GM12878 (cell line): ENCODE measurements around the gene FGF14. TPM values are rescaled to one million over a fixed set of nuclear protein-coding genes. Genes with fewer than 3 reads are reported as not detected.

ENCODE experiments used
- ATAC-seq: fragments of 200-7000 bp; cut with Tn5 transposase; 3 replicates; pipeline ENCODE4 v1.9.1; 2020; ENCODE audit warnings: mild to moderate bottlenecking, moderate library complexity
- BruUV-seq: library from RNA; stranded (reverse); fragments of 400-500 nt; replicated peaks from 2 replicates; lab custom pipeline; 2021; lab: Mats Ljungman, UMichigan
- CTCF ChIA-PET: fragments of 300-600 bp; sonication (Branson Sonifier 250); formaldehyde crosslinking; extraction: SDS; loops from one replicate; lab custom pipeline; 2021; ENCODE audit warnings: inconsistent platforms; lab: Yijun Ruan, JAX
- POLR2A ChIA-PET: fragments of 350-600 bp; formaldehyde crosslinking; extraction: SDS; loops from one replicate; lab custom pipeline; 2021; ENCODE audit warnings: inconsistent platforms; lab: Charles Lee
- RAD21 ChIA-PET: fragments of 300-600 bp; sonication (Branson Sonifier 250); formaldehyde crosslinking; loops from one replicate; lab custom pipeline; 2023; ENCODE audit warnings: antibody characterized with exemption; ENCODE audit not compliant: unreplicated experiment; lab: Charles Lee
- SMC1A ChIA-PET: fragments of 300-600 bp; sonication (Branson Sonifier 250); formaldehyde crosslinking; loops from one replicate; lab custom pipeline; 2023; ENCODE audit not compliant: unreplicated experiment, uncharacterized antibody; lab: Charles Lee
- DNase-seq: peaks from one replicate; pipeline ENCODE4 v3.0.0-alpha.2; 2011; ENCODE audit warnings: low read depth, low spot score
- FAIRE-seq: peaks from 3 replicates; lab custom pipeline; 2011; peaks lifted over from hg19 to GRCh38; lab: Jason Lieb, UNC
- H2AFZ ChIP-seq: 2 replicates; pipeline ENCODE4 v1.6.0; 2011; ENCODE audit warnings: low read depth, low read length, control low read depth; ENCODE audit not compliant: control insufficient read depth
- H3K27ac ChIP-seq: 2 replicates; pipeline ENCODE4 v1.5.1; 2011; ENCODE audit warnings: control low read depth; ENCODE audit not compliant: control insufficient read depth, insufficient read depth
- H3K27me3 ChIP-seq, 2 experiments: replicated peaks in 1 of 2; 2 replicates each; pipeline versions ENCODE4 v1.6.0 to v1.6.1; 2011; ENCODE audit warnings: low read length in 1 of 2; ENCODE audit not compliant: control insufficient read depth in 2 of 2, insufficient read depth in 2 of 2
- H3K36me3 ChIP-seq, 2 experiments: 2 replicates each; pipeline ENCODE4 v1.5.1; 2011; ENCODE audit warnings: low read length in 1 of 2; ENCODE audit not compliant: control insufficient read depth in 2 of 2, insufficient read depth in 2 of 2
- H3K4me1 ChIP-seq: 2 replicates; pipeline ENCODE4 v1.6.1; 2011; ENCODE audit warnings: mild to moderate bottlenecking, low read length, moderate library complexity, mixed read lengths; ENCODE audit not compliant: control insufficient read depth, insufficient read depth
- H3K4me2 ChIP-seq: 2 replicates; pipeline ENCODE4 v1.6.0; 2011; ENCODE audit warnings: control low read depth; ENCODE audit not compliant: control insufficient read depth, insufficient read depth
- H3K4me3 ChIP-seq: fragments of 200-600 bp; sonication (generic); 2 replicates; pipeline ENCODE4 v1.5.1; 2016
- H3K79me2 ChIP-seq: 2 replicates; pipeline ENCODE4 v1.6.0; 2011; ENCODE audit warnings: low read length; ENCODE audit not compliant: control insufficient read depth, insufficient read depth
- H3K9ac ChIP-seq: 2 replicates; pipeline ENCODE4 v1.8.0; 2011; ENCODE audit warnings: low read length, control low read depth, mixed read lengths; ENCODE audit not compliant: control insufficient read depth, insufficient read depth
- H3K9me3 ChIP-seq: replicated peaks from 3 replicates; pipeline ENCODE4 v1.5.1; 2011; ENCODE audit warnings: mild to moderate bottlenecking, low read length; ENCODE audit not compliant: control insufficient read depth, insufficient read depth
- H4K20me1 ChIP-seq: 2 replicates; pipeline ENCODE4 v1.6.0; 2011; ENCODE audit not compliant: control insufficient read depth, insufficient read depth
- BRCA1 ChIP-seq: IDR thresholded peaks from 2 replicates; pipeline ENCODE4 v1.6.1; 2011; ENCODE audit warnings: low read depth, low read length, improper control_type of control experiment
- EP300 ChIP-seq, 2 experiments: fragments of 150-350 bp in 1 of 2; IDR thresholded peaks; 2 replicates each; pipeline ENCODE4 v1.6.1; 2011 to 2012; ENCODE audit warnings: low read depth in 2 of 2, low read length in 2 of 2, borderline replicate concordance in 1 of 2, improper control_type of control experiment in 1 of 2, inconsistent platforms in 1 of 2; ENCODE audit not compliant: control insufficient read depth in 1 of 2
- MEF2B ChIP-seq: fragments of 450-650 bp; IDR thresholded peaks from 2 replicates; pipeline ENCODE4 v1.6.1; 2018; ENCODE audit warnings: mild to moderate bottlenecking, moderate library complexity; ENCODE audit not compliant: partially characterized antibody, poor library complexity, severe bottlenecking
- TARDBP ChIP-seq: IDR thresholded peaks from 2 replicates; pipeline ENCODE4 v1.6.1; 2016; ENCODE audit warnings: borderline replicate concordance
- YY1 ChIP-seq: IDR thresholded peaks from 2 replicates; pipeline ENCODE4 v1.6.1; 2011; ENCODE audit warnings: low read depth, mild to moderate bottlenecking, low read length
- ZNF217 ChIP-seq: fragments of 450-650 bp; IDR thresholded peaks from 2 replicates; pipeline ENCODE4 v1.6.1; 2017; ENCODE audit warnings: antibody characterized with exemption, mild to moderate bottlenecking
- WGBS: methylation state at CpG from one replicate; pipeline ENCODE4 v1.1.6; 2016; ENCODE audit warnings: low lambda C conversion rate; ENCODE audit not compliant: insufficient replicate concordance, insufficient coverage; ENCODE audit errors: missing lambda C conversion rate; 5-methylcytosine and 5-hydroxymethylcytosine counted together
- in situ Hi-C: fragments of 300-500 bp; cut with MboI; formaldehyde crosslinking; loops from 9 replicates; pipeline ENCODE4 v1.14.3; 2018; ENCODE audit warnings: mixed read lengths
- intact Hi-C: fragments of 100-400 bp; cut with micrococcal nuclease; formaldehyde crosslinking; loops from one replicate; pipeline ENCODE4 v1.14.2; 2022; ENCODE audit not compliant: unreplicated experiment
- polyA plus RNA-seq, 11 experiments: library from polyadenylated mRNA; depleted of rRNA in 4 of 11; unstranded in 6 of 11; stranded (reverse) in 5 of 11; fragments of >200 nt; fragmentation: Nextera tagmentation in 4 of 11; fragmentation: Illumina TruSeq in 1 of 11; extraction: Ambion mirVana in 4 of 11; extraction: Trizol in 1 of 11; gene quantifications; 1 replicate in 1 of 11; 2 replicates in 10 of 11; pipeline versions ENCODE4 v1.2.1 to v1.2.3, GENCODE V29; 2011 to 2016; ENCODE audit warnings: inconsistent platforms in 2 of 11, missing spikeins in 2 of 11, low read depth in 1 of 11
- total RNA-seq, 4 experiments: library from RNA; depleted of rRNA in 3 of 4; stranded (reverse); fragments of >200 nt in 3 of 4; fragmentation: Illumina TruSeq in 1 of 4; extraction: Trizol in 1 of 4; gene quantifications; 2 replicates each; pipeline versions ENCODE4 v1.2.1 to v1.2.3, GENCODE V29; 2013 to 2021
- TF ChIP-seq, protein P1 (sequence below): IDR thresholded peaks from 2 replicates; pipeline ENCODE4 v1.6.1; 2011; ENCODE audit warnings: borderline replicate concordance, low read depth, mild to moderate bottlenecking, moderate library complexity, low read length; ENCODE audit not compliant: insufficient read depth, poor library complexity, severe bottlenecking
- TF ChIP-seq, protein P2 (sequence below): fragments of 450-650 bp; IDR thresholded peaks from 2 replicates; pipeline ENCODE4 v1.6.1; 2017; ENCODE audit warnings: borderline replicate concordance

The FGF14 gene
- total and polyA plus RNA-seq, 10 of the 15 experiments (the other 5 are each of a cell fraction or from before 2014, with no cell fraction given): under 0.01 to 0.44 (median 0.04) TPM

DNA sequence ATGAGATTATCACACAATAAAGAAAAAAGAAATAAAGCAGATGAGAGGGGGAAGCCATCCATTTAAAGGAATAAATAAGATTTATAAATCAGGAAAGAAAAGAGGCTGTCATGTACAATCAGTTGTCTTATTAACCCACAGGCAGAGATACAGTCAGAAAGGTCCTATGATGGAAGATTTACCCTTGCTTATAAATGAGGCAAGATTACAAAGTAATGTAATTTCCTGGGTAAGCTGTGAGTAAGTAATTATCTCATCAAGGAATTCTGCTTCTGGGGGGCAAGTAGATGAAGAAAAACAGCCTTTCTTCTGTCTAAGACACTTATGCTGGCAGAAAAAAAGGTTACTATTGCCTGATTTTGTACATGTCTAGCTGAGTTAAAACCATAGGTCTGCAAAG is 146.4 kb downstream of the FGF14 start (continued):
- TF ChIP-seq TARDBP: no peak
- no peak for TF ChIP-seq BRCA1
- TF ChIP-seq, protein P1, sequence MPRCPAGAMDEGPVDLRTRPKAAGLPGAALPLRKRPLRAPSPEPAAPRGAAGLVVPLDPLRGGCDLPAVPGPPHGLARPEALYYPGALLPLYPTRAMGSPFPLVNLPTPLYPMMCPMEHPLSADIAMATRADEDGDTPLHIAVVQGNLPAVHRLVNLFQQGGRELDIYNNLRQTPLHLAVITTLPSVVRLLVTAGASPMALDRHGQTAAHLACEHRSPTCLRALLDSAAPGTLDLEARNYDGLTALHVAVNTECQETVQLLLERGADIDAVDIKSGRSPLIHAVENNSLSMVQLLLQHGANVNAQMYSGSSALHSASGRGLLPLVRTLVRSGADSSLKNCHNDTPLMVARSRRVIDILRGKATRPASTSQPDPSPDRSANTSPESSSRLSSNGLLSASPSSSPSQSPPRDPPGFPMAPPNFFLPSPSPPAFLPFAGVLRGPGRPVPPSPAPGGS: no peak

DNA sequence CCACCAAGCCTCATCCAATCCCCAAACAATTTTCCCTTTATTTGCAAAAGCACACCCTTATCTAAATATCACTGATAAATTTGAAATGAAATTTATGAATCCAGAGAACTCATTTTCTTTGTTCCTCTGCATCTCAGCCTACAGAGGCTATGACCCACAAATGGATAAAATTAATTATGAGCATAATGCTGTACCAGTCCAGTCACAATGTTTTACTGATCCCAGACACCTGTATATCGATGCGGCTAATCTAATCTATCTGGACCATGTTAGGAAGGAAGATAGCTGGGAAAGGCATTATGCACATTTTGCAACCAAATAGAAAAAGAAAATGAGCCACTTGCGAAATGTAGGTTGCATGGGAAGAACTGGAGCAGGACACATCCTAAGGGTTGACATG is 150.0 kb downstream of the FGF14 start:
- Histone ChIP-seq H3K9me3 (no peaks in the 10 kb centered on the region), H2AFZ (no peak overlapping the region), H3K4me3 (no peak overlapping the region), H3K36me3 (no peaks in the 10 kb centered on the region), H3K27ac (no peak overlapping the region), H3K79me2 (no peaks in the 10 kb centered on the region), H3K4me2 (no peak overlapping the region), H3K9ac (no peak overlapping the region), H4K20me1 (no peaks in the 10 kb centered on the region), H3K4me1 (no peaks in the 10 kb centered on the region), H3K27me3 (no peaks in the 10 kb centered on the region)
- ChIA-PET POLR2A (no interaction called here), SMC1A (no interaction called here), RAD21 (no interaction called here), CTCF (no interaction called here)
- no peak for FAIRE-seq
- ATAC-seq: no peak
- BruUV-seq: no TSS peak
- WGBS: 47% methylated on average over 3 of the region's 3 CpGs
- TF ChIP-seq, protein P2, sequence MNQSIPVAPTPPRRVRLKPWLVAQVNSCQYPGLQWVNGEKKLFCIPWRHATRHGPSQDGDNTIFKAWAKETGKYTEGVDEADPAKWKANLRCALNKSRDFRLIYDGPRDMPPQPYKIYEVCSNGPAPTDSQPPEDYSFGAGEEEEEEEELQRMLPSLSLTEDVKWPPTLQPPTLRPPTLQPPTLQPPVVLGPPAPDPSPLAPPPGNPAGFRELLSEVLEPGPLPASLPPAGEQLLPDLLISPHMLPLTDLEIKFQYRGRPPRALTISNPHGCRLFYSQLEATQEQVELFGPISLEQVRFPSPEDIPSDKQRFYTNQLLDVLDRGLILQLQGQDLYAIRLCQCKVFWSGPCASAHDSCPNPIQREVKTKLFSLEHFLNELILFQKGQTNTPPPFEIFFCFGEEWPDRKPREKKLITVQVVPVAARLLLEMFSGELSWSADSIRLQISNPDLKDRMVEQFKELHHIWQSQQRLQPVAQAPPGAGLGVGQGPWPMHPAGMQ: no peak
- TF ChIP-seq MEF2B (no peak), ZNF217 (no peak), YY1 (no peak), EP300 (IDR thresholded peaks at IDR 0.05; ENCODE audit: borderline replicate concordance in 1 of 2, control insufficient read depth in 1 of 2, low read depth in 2 of 2, low read length in 2 of 2) (no peak)
- no peak for DNase-seq
- intact Hi-C loops (no loop called here), in situ Hi-C loops (no loop called here)
